Measurements from ENCODE around the gene STEAP1.
A peak's percentile ranks its signal among the peaks of the same experiment; 100 is the strongest.
"Not testable (repeated sequence)": the region's sequence is repeated elsewhere in the genome, so short reads cannot be mapped to it uniquely, and the experiment has no call there.

STEAP1 gene
- total RNA-seq = 0 reads per million in 2 donors

- peak; percentile 80 for DNase-seq
Observed at GRCh38 chr7:90153943-90154771, at the start of gene STEAP1. Gene STEAP1, plus strand, starts transcription at chr7:90154469. Its CDS starts 5,320 bp downstream, at chr7:90159789.

DNA sequence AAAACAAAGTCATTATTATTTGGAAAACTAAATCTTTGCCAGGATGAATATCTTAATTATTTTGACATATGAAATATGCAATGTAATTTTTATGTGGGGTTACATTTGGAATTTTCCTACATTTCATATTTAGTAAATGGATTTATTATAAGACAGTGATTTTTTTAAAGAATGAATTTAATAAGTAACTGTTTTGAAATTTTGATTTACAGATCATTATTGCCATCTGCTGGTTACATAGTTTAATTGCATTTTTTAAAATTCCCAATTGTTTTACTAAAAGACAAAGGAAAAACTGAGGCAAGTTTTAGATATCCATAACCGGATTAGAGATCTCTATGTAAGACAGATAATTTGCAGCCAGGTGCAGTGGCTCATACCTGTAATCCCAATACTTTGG, 39.3 kb upstream of the STEAP1 start:
- not testable (repeated sequence) for DNase-seq

GRCh38 chr7:90118551-90119177, 35.6 kb upstream of the STEAP1 start:
- DNase-seq = not testable (repeated sequence)

- DNase-seq = no peak
Observed at GRCh38 chr7:90119178-90119971, 34.9 kb upstream of the STEAP1 start.

DNA sequence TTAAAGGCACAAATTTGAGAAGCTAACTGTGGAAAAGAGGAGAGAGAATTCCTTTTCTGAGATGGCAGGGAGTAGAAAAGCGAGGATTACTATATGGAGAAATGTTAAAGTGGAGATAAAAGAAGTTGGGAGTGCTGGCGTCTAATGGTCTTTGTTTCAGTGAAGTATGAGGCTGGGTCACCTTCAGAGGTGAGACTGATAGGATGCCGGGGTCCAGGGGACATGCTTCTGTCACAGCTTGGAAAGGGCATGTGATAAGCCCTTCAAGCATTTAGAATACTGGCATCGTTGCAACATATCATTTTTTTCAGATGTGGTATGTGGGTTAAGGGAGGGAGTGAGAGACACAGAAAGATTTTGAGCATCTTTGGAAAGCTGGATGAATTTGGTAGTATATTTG, 34.1 kb upstream of the STEAP1 start:
- DNase-seq = not testable (repeated sequence)

- DNase-seq = not testable (repeated sequence)
Observed at GRCh38 chr7:90131746-90132145, 22.5 kb upstream of the STEAP1 start.

- not testable (repeated sequence) for DNase-seq
Observed at GRCh38 chr7:90147079-90147960, 6.9 kb upstream of the STEAP1 start.

GRCh38 chr7:90149428-90149827, 4.8 kb upstream of the STEAP1 start:
- DNase-seq = not testable (repeated sequence)

GRCh38 chr7:90151884-90152283, 2.4 kb upstream of the STEAP1 start:
- DNase-seq = not testable (repeated sequence)

DNA sequence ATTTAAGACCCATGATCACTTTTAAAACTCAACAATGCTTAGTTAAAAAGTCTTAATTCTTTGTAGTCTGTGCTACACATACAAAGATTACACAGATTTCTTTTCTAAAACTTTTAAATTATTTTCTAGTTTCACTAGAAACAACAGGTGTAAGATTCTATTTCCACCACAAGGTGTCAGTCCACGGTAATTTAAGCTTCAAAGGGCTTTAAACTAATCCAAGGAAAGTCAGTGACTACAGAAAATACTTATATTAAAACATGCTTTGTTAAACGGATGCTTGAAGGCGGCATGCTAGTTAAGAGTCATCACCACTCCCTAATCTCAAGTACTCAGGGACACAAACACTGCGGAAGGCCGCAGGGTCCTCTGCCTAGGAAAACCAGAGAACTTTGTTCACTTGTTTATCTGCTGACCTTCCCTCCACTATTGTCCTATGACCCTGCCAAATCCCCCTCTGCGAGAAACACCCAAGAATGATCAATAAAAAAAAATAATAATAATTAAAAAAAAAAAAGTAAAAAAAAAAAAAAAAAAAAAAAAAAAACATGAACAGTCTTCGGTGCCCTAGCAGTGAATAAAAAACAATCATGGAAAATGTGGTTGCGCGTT, 1.5 kb upstream of the STEAP1 start:
- not testable (repeated sequence) for DNase-seq

DNA sequence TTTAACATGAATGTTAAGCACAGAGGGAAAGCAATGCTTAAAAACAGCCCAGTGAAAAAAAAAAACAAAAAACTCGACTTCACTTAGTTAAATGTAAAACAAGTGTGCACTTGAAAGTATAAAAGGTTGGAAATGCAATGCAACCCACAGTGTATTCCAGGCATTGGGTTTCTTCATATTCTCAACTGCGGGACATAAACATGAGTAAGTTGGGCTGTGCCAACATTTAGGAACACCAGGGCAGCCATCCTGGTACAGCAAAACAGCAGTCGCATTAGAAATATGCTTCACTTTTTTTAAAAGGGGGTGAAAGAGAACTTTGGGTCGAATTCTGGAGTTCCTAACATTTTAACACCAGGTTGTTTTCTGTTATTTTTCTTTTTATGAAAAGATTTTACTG, 937 bp downstream of the STEAP1 start:
- DNase-seq = no peak

DNA sequence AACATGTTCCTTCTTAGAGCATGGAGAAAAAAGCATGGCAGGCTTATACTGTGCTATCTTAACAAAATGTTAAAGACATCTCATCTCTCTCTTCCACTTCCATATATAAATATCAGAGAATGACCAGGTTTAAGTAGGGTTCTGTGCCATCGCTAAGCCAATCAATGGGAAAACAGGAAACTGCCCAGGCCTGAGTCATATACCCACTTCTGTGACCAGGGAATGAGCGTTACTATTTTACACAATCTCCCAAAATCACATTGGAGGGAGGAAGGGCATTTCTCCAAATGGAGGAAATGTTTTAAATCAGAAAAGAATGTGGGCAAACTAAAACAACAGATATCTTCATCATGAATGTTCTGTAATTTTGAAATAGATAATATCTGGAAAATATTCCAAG, 3.1 kb downstream of the STEAP1 start:
- not testable (repeated sequence) for DNase-seq

DNA sequence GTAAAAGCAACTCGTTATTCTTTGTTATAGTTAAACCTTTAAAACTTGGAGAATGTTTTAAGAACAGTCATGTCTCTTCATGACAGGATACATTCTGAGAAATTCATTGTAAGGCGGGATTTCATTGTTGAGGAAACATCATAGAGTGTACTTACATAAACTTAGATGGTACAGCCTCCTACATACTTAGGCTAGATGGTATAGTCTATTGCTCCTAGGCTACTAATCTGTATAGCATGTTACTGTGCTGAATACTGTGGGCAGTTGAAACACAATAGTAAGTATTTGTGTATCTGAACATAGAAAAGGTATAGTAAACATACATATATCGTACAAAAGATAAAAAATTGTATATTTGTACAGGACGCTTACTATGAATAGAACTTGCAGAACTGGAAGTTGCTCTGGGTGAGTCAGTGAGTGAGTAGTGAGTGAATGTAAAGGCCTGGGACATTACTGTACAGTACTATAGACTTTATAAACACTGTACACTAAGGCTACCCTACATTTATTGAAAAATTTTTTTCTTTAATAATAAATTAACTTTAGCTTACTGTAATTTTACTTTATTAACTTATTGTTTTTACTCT, 3.6 kb downstream of the STEAP1 start:
- not testable (repeated sequence) for DNase-seq

DNA sequence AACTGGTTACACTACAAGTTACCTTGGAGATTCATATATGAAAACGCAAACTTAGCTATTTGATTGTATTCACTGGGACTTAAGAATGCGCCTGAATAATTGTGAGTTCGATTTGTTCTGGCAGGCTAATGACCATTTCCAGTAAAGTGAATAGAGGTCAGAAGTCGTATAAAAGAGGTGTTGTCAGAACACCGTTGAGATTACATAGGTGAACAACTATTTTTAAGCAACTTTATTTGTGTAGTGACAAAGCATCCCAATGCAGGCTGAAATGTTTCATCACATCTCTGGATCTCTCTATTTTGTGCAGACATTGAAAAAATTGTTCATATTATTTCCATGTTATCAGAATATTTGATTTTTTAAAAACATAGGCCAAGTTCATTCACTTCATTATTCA, 9.3 kb downstream of the STEAP1 start:
- no peak for DNase-seq

DNA sequence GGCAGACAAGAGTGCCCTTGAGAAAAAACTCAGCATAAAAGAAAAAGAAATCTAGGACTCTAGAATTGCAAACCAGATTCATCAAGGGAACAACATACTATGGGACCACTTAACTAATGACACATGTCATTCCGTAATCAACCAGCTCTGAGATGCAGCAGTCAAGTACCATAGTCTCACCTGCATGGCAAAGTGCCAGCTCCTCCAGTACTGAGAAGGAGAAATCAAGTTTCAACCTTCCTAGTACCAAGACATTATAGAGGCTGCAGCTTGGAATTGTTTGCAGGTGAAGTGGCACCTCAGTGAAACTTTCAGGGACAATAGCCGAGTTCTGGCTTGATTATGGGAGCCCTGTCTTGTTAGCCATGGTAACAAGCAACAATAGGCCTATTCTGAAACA, 11.5 kb downstream of the STEAP1 start:
- no peak for DNase-seq

GRCh38 chr7:90166153-90166552, 11.9 kb downstream of the STEAP1 start:
- no peak for DNase-seq

GRCh38 chr7:90167361-90167760, 13.1 kb downstream of the STEAP1 start:
- no peak for DNase-seq

DNA sequence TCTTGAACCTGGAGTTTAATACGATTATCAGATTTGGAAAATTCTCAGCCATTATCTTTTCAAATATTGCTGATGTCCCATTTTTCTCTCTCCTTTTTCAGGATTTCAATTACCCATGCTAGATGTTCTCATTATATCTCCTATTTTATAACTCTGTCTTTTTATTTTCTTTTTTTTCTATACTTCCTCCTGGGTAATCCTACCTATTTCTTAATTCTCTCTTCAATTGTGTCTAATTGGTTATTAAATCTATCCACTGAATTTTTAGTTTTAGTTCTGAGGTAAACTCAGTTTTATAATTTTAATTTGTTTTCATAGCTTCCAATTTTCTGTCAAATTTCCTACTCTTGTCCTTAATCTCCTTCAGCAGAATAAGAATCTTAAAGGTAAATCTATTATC, 15.6 kb downstream of the STEAP1 start:
- no peak for DNase-seq

DNA sequence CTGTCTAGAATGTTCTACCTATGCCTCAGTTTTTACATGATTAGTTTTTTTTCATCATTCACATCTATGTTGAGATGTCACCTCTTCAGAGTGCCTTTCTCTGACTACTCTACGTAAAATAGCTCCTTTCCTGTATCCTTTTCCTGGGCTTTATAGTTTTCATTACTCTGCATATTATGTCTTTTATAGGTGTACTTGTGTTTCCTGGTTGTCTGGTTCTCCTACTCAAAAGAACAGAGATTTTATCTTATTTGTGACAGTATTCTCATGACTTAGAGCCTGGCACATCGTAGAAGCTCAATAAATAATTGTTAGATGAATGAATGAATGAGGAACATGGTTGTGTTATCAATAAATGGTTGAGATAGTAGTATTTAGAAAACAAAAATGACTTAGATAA, 17.9 kb downstream of the STEAP1 start:
- no peak for DNase-seq

GRCh38 chr7:90172624-90173023, 18.4 kb downstream of the STEAP1 start:
- no peak for DNase-seq

- no peak for DNase-seq
Observed at GRCh38 chr7:90173127-90173844, 19.0 kb downstream of the STEAP1 start.

All from T-helper 9 cell (primary cell).